GM10248 (cell line): Measurements from ENCODE around the gene SEPTIN10.

Source experiments
- CTCF ChIA-PET: fragments of 300-600 bp; sonication (Branson Sonifier 250); formaldehyde crosslinking; extraction: SDS; loops from one replicate; lab custom pipeline; 2021; ENCODE audit warnings: antibody characterized with exemption; lab: Yijun Ruan, JAX
- POLR2A ChIA-PET: fragments of 350-650 bp; sonication (Branson Sonifier 250); formaldehyde crosslinking; extraction: SDS; loops from one replicate; lab custom pipeline; 2020; ENCODE audit warnings: antibody characterized with exemption; lab: Yijun Ruan, JAX
- DNase-seq: peaks from one replicate; pipeline ENCODE4 v3.0.0; 2012; ENCODE audit errors: extremely low spot score
- CTCF ChIP-seq: IDR thresholded peaks from 2 replicates; pipeline ENCODE4 v1.5.1; 2012; ENCODE audit warnings: mild to moderate bottlenecking, low read depth; ENCODE audit errors: extremely low read depth, missing control alignments, control extremely low read depth

Gene SEPTIN10

GRCh38 chr2:109613922-109614714, at the start of gene SEPTIN10, which contains the start of gene SOWAHC:
SEPTIN10 (minus strand) TSS chr2:109613966; CDS start chr2:109613827, 139 bp downstream.
SOWAHC (plus strand) TSS chr2:109614364; CDS start chr2:109614490, 126 bp downstream.
- peak; percentile 90 for DNase-seq
- ChIA-PET POLR2A (interaction anchor here (1.0 kb wide), 1 partner anchor 12 kb away, joined by 4 read pairs; no protein-coding TSS in a partner anchor), CTCF (interaction anchor here (0.7 to 1.4 kb wide), 3 partner anchors 8 to 122 kb away, joined by 3 to 5 read pairs (median 3); no protein-coding TSS in a partner anchor)
- TF ChIP-seq CTCF, result no peak

- ChIA-PET POLR2A (no interaction called here), CTCF (interaction anchor here (0.8 to 6.8 kb wide), 8 partner anchors 9 to 130 kb away, joined by 3 to 82 read pairs (median 5); partner anchors contain the start of genes SEPTIN10 and SOWAHC)
- no peak for DNase-seq
- no peak for TF ChIP-seq CTCF
These were observed 49.1 kb upstream of the SEPTIN10 start for GRCh38 chr2:109662889-109663288.

- ChIA-PET POLR2A (no interaction called here), CTCF (interaction anchor here (1.0 to 6.8 kb wide), 2 partner anchors 10 to 114 kb away, joined by 3 to 82 read pairs; no protein-coding TSS in a partner anchor)
- no peak for TF ChIP-seq CTCF
- no peak for DNase-seq
These were observed 46.5 kb upstream of the SEPTIN10 start for GRCh38 chr2:109660046-109660860.

DNA sequence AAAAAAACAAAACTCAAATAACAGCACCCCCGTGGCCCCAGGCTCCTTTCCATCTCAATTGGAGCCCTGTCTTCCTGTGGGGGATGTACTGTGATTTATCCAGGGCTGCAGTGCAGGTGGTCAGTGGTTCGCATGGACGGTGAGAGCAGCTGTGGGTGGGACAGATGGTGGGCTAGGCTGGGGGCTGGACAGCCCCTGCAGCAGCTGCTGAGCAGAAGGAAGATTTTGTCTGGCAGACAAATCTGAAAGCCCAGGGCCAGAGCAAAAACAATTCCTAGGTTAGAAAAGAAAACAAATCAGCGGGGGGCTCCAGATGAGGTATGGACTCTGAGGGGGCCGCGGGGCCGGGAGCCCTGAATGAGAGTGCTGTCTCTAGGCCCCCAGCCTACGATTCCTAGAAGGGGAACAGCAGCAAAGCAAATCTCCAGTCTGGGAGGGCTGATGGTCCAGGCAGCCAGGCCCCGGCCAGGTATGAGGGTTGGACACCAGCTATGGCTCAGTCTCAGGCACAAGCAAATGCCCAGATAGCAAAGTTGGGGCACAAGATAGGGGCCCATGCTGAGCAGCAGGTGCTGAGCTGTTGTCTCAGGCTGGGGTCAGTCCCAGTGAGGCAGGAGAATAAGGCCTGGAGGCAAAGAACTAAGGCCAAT, 45.8 kb upstream of the SEPTIN10 start:
- ChIA-PET CTCF (interaction anchor here (1.0 to 6.8 kb wide), 2 partner anchors 9 to 113 kb away, joined by 3 to 82 read pairs; no protein-coding TSS in a partner anchor), POLR2A (no interaction called here)
- no peak for DNase-seq
- no peak for TF ChIP-seq CTCF

- ChIA-PET CTCF (interaction anchor here (1.2 to 1.3 kb wide), 2 partner anchors 29 to 109 kb away, joined by 3 to 4 read pairs; no protein-coding TSS in a partner anchor), POLR2A (no interaction called here)
- no peak for TF ChIP-seq CTCF
- DNase-seq, result no peak
These were observed 41.5 kb upstream of the SEPTIN10 start for GRCh38 chr2:109655287-109655686.
